ENCODE measurements around the gene EPB41L1. TPM values are rescaled to one million over a fixed set of nuclear protein-coding genes. Genes with fewer than 3 reads are reported as not detected.

EPB41L1 gene
- total RNA-seq, 1 experiment from 2014 or later = 4.2 TPM

DNA sequence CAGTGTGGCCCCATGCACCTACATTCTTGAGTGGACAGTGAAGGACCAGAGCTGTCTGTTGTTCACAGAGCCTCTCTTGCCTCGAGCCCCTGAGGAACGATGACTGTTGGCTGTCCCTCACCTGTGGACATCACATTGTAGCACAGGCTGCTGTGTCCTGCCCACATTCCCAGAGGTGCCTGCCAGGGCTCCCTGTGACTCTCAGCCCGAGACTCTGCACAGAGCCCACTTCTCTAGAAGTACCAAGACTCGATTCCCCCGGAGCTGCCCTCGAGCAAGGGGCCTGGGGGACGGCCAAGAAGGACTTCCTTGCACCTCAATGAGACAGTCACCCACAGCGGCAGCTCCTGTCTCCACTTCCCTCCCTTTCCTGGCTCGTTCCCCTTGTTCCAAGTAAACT, 123.0 kb downstream of the EPB41L1 start:
- Histone ChIP-seq H3K4me1 (replicated peaks) (no peaks in the 10 kb centered on the region), H3K27me3 (replicated peaks) (peaks cover 60% of the 10 kb centered on the region), H3K9me3 (replicated peaks) (no peaks in the 10 kb centered on the region), H3K4me3 (no peak overlapping the region), H3K36me3 (no peaks in the 10 kb centered on the region), H3K27ac (no peak overlapping the region)
- DNase-seq (ENCODE audit: low read depth in 1 of 2, low spot score in 2 of 2) = no peak

DNA sequence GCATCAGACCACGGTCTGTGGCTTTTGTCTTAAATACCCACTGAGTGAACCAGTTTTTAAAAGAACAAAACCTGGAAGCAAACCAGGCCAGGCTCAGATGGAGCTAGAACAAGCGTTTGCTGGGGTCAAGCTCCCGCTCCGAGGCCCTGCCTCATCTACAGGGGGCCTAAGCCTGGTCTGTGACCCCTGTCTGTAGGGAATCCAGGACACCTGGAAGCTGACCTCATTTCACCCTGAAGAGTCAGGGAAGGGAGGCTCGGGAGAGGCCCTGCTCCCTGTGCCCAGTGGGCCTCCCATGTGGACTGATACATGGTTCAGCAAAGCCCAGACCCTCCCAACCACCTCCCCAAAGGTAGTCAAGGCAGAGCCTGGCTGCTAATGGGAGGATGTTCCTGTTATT, 124.8 kb downstream of the EPB41L1 start:
- Histone ChIP-seq H3K27ac (no peak overlapping the region), H3K9me3 (replicated peaks) (no peaks in the 10 kb centered on the region), H3K4me1 (replicated peaks) (no peaks in the 10 kb centered on the region), H3K36me3 (no peaks in the 10 kb centered on the region), H3K27me3 (replicated peaks) (peaks cover 66% of the 10 kb centered on the region), H3K4me3 (no peak overlapping the region)
- DNase-seq (ENCODE audit: low read depth in 1 of 2, low spot score in 2 of 2) = no peak

DNA sequence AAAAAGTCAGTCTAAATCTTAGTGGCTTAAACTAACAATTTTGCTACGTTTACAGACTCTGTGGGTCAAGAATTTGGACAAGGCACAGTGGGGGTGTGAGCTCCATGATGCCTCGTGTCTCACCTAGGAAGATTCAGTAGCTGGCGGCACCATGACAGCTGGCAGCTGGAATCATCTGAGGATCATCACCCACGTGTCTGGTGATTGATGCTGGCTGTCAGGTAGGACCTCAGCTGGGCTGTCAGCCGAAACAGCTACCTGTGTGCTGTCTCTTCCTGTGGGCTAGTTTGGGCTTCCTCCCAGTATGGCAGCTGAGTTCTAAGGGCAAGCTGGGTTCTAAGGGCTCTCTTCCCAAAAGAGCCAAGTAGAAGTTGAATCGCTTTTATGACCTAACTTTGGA, 125.2 kb downstream of the EPB41L1 start:
- Histone ChIP-seq H3K36me3 (no peaks in the 10 kb centered on the region), H3K4me3 (no peak overlapping the region), H3K27me3 (replicated peaks) (peaks cover 67% of the 10 kb centered on the region), H3K4me1 (replicated peaks) (no peaks in the 10 kb centered on the region), H3K27ac (no peak overlapping the region), H3K9me3 (replicated peaks) (no peaks in the 10 kb centered on the region)
- no peak for DNase-seq (ENCODE audit: low read depth in 1 of 2, low spot score in 2 of 2)

DNA sequence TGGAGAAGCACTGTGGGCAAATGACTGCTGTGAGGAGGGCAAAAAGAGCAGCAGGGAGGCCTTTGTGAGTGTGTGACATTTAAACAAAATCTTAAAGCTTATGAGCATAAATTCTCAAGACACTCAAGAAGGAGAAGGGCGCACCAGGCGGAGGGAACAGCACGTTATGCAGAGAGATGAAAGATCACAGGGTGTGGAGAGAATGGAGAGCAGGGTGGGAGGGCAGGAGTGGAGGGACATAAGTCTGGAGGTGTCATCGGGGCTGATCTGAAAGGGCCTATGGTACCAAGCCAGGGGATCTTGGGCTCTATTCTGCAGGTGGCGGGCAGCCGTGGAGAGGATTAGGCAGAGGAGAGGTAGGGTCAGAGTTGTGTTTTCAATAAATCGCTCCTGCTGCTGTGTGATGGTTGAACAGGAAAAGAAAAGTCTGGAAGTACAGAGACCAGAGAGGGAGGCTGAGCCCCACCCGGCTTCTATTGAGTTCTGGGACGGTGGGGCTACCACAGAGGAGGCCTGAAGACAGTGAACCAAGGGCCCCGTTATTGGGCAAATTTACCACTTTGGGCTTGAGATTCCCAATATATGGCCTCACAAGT, 127.3 kb downstream of the EPB41L1 start:
- H3K4me1 ChIP-seq (replicated peaks) = no peaks in the 10 kb centered on the region
- no peaks in the 10 kb centered on the region for H3K36me3 ChIP-seq
- no peak overlapping the region for H3K4me3 ChIP-seq
- DNase-seq (ENCODE audit: low read depth in 1 of 2, low spot score in 2 of 2) = no peak
- H3K27ac ChIP-seq = no peak overlapping the region
- peaks cover 72% of the 10 kb centered on the region for H3K27me3 ChIP-seq (replicated peaks)
- no peaks in the 10 kb centered on the region for H3K9me3 ChIP-seq (replicated peaks)

Other genes with a start within 250 kb of the EPB41L1 start
- 88.1 and 123 TPM in 2 replicates for gene SCAND1, start 200.2 kb upstream of the EPB41L1 start, total RNA-seq (2014; rRNA removed; shearing (Covaris generic))
- 3.6 TPM in 2 replicates for gene CNBD2, start 186.2 kb upstream of the EPB41L1 start, total RNA-seq (2014; rRNA removed; shearing (Covaris generic))
- gene AAR2, start 81.7 kb downstream of the EPB41L1 start, total RNA-seq (2014; rRNA removed; shearing (Covaris generic)) = 27.7 and 32.0 TPM in 2 replicates
- 19.2 and 59.5 TPM in 2 replicates for gene DLGAP4, start 151.6 kb downstream of the EPB41L1 start, total RNA-seq (2014; rRNA removed; shearing (Covaris generic))

Data from SJSA1 (cell line).